ENCODE data around the gene GMEB2.
"Not testable (repeated sequence)": the region's sequence is repeated elsewhere in the genome, so short reads cannot be mapped to it uniquely, and the experiment has no call there.

The GMEB2 gene

GRCh38 chr20:63643946-63644345, 17.0 kb upstream of the GMEB2 start:
- POLR2A ChIA-PET = interaction anchor here (0.6 to 3.6 kb wide), 3 partner anchors 8 to 14 kb away, joined by 4 to 25 read pairs (median 5); partner anchors contain the start of genes RTEL1 and STMN3
- TF ChIP-seq TARDBP (IDR thresholded peaks at IDR 0.05) (no peak), NFRKB (IDR thresholded peaks at IDR 0.05) (no peak), ARNT (IDR thresholded peaks at IDR 0.05) (no peak), HDGF (IDR thresholded peaks at IDR 0.05; ENCODE audit: borderline replicate concordance) (no peak), PKNOX1 (IDR thresholded peaks at IDR 0.05) (no peak), L3MBTL2 (conservative IDR thresholded peaks at IDR 0.05) (no peak), SUZ12 (IDR thresholded peaks at IDR 0.05) (no peak), CTBP1 (IDR thresholded peaks at IDR 0.05; ENCODE audit: borderline replicate concordance) (no peak), LEF1 (IDR thresholded peaks at IDR 0.05; ENCODE audit: borderline replicate concordance) (no peak), FOXK2 (IDR thresholded peaks at IDR 0.05) (no peak), SP1 (IDR thresholded peaks at IDR 0.05) (no peak), ZNF384 (IDR thresholded peaks at IDR 0.05) (no peak), ELF4 (IDR thresholded peaks at IDR 0.05) (no peak)
- CTCF ChIA-PET = no interaction called here
- no peak for DNase-seq (ENCODE audit: extremely low spot score)

- ChIA-PET POLR2A (interaction anchor here (0.6 to 3.6 kb wide), 3 partner anchors 8 to 15 kb away, joined by 4 to 25 read pairs (median 5); partner anchors contain the start of genes RTEL1 and STMN3), CTCF (no interaction called here)
- no peak for DNase-seq (ENCODE audit: extremely low spot score)
- no peak for TF ChIP-seq SUZ12 (IDR thresholded peaks at IDR 0.05)
- no peak for TF ChIP-seq PKNOX1 (IDR thresholded peaks at IDR 0.05)
- TF ChIP-seq BHLHE40 (IDR thresholded peaks at IDR 0.05; ENCODE audit: borderline replicate concordance) = no peak
- TF ChIP-seq L3MBTL2 (conservative IDR thresholded peaks at IDR 0.05) = no peak
- no peak for TF ChIP-seq TARDBP (IDR thresholded peaks at IDR 0.05)
- TF ChIP-seq ARNT (IDR thresholded peaks at IDR 0.05) = no peak
- no peak for TF ChIP-seq FOXM1 (IDR thresholded peaks at IDR 0.05; ENCODE audit: borderline replicate concordance)
- TF ChIP-seq FOXK2 (IDR thresholded peaks at IDR 0.05) = no peak
- no peak for TF ChIP-seq ZNF384 (IDR thresholded peaks at IDR 0.05)
- TF ChIP-seq FOXA1 (IDR thresholded peaks at IDR 0.05) = no peak
These were observed 16.6 kb upstream of the GMEB2 start for GRCh38 chr20:63643499-63643898.

- CTCF ChIA-PET = interaction anchor here (0.9 to 1.7 kb wide), 4 partner anchors 9 to 105 kb away, joined by 3 to 7 read pairs (median 4); partner anchors contain the start of genes PTK6 and RTEL1
- no peak for DNase-seq (ENCODE audit: extremely low spot score)
- TF ChIP-seq ZNF384 (IDR thresholded peaks at IDR 0.05) (no peak), SUZ12 (IDR thresholded peaks at IDR 0.05) (no peak), ELF4 (IDR thresholded peaks at IDR 0.05) (no peak)
- POLR2A ChIA-PET = interaction anchor here (0.7 to 3.6 kb wide), 6 partner anchors 9 to 222 kb away, joined by 3 to 25 read pairs (median 6); partner anchors contain the start of genes ARFRP1, GMEB2, RTEL1 and STMN3
These were observed 15.8 kb upstream of the GMEB2 start for GRCh38 chr20:63642527-63643247.

GRCh38 chr20:63641792-63642523, 15.1 kb upstream of the GMEB2 start:
- CTCF ChIA-PET = interaction anchor here (0.6 to 1.7 kb wide), 6 partner anchors 10 to 324 kb away, joined by 3 to 7 read pairs (median 3); partner anchors contain the start of genes PTK6 and RTEL1
- POLR2A ChIA-PET = interaction anchor here (0.7 to 3.6 kb wide), 10 partner anchors 11 to 339 kb away, joined by 3 to 25 read pairs (median 5); partner anchors contain the start of genes ARFRP1, GMEB2, HELZ2 and PRPF6
- DNase-seq (ENCODE audit: extremely low spot score) = peak; percentile 98
- TF ChIP-seq SP1 (IDR thresholded peaks at IDR 0.05) (peak; percentile 89), HDGF (IDR thresholded peaks at IDR 0.05; ENCODE audit: borderline replicate concordance) (no peak), FOXM1 (IDR thresholded peaks at IDR 0.05; ENCODE audit: borderline replicate concordance) (0 out of 2 replicates have a peak, but pooled peaks have one; percentile 13)

GRCh38 chr20:63641146-63641791, 14.4 kb upstream of the GMEB2 start:
- no peak for TF ChIP-seq ARNT (IDR thresholded peaks at IDR 0.05)
- no peak for TF ChIP-seq FOXA1 (IDR thresholded peaks at IDR 0.05)
- TF ChIP-seq CTBP1 (IDR thresholded peaks at IDR 0.05; ENCODE audit: borderline replicate concordance) = no peak
- ChIA-PET POLR2A (interaction anchor here (0.7 to 3.6 kb wide), 10 partner anchors 10 to 339 kb away, joined by 3 to 25 read pairs (median 5); partner anchors contain the start of genes ARFRP1, GMEB2, HELZ2 and PRPF6), CTCF (interaction anchor here (0.6 to 1.7 kb wide), 5 partner anchors 10 to 325 kb away, joined by 3 to 7 read pairs (median 3); partner anchors contain the start of genes PTK6 and RTEL1)
- no peak for DNase-seq (ENCODE audit: extremely low spot score)

GRCh38 chr20:63640686-63641085, 13.8 kb upstream of the GMEB2 start:
- CTCF ChIA-PET; DNase-seq (ENCODE audit: extremely low spot score): not testable (repeated sequence)
- POLR2A ChIA-PET = interaction anchor here (3.6 kb wide), 1 partner anchor 17 kb away, joined by 25 read pairs; the partner anchor contains the start of gene RTEL1

- TF ChIP-seq ARNT (IDR thresholded peaks at IDR 0.05) (no peak), NFRKB (IDR thresholded peaks at IDR 0.05) (no peak), HDGF (IDR thresholded peaks at IDR 0.05; ENCODE audit: borderline replicate concordance) (no peak), FOXM1 (IDR thresholded peaks at IDR 0.05; ENCODE audit: borderline replicate concordance) (no peak), SP1 (IDR thresholded peaks at IDR 0.05) (no peak), FOXK2 (IDR thresholded peaks at IDR 0.05) (no peak), ELF4 (IDR thresholded peaks at IDR 0.05) (no peak), PKNOX1 (IDR thresholded peaks at IDR 0.05) (no peak), TARDBP (IDR thresholded peaks at IDR 0.05) (no peak), BHLHE40 (IDR thresholded peaks at IDR 0.05; ENCODE audit: borderline replicate concordance) (no peak), L3MBTL2 (conservative IDR thresholded peaks at IDR 0.05) (no peak), CTBP1 (IDR thresholded peaks at IDR 0.05; ENCODE audit: borderline replicate concordance) (no peak), LEF1 (IDR thresholded peaks at IDR 0.05; ENCODE audit: borderline replicate concordance) (no peak), FOXA1 (IDR thresholded peaks at IDR 0.05) (no peak), ZNF384 (IDR thresholded peaks at IDR 0.05) (no peak), SUZ12 (IDR thresholded peaks at IDR 0.05) (no peak)
- CTCF ChIA-PET = no interaction called here
- POLR2A ChIA-PET = interaction anchor here (1.1 kb wide), 1 partner anchor 18 kb away, joined by 3 read pairs; the partner anchor contains the start of gene RTEL1
These were observed 13.2 kb upstream of the GMEB2 start for GRCh38 chr20:63640086-63640485.

More at GRCh38 chr20:63640086-63640485, 13.2 kb upstream of the GMEB2 start:
- DNase-seq (ENCODE audit: extremely low spot score) = no peak
